GM13976 (cell line): ENCODE measurements around the gene SAMD8.
"Not testable (repeated sequence)": the region's sequence is repeated elsewhere in the genome, so short reads cannot be mapped to it uniquely, and the experiment has no call there.

Experiments used
- DNase-seq: peaks from one replicate; pipeline ENCODE4 v3.0.0; 2012; ENCODE audit warnings: low spot score
- in situ Hi-C: fragments of 300-500 bp; cut with MboI; formaldehyde crosslinking; loops from one replicate; pipeline ENCODE4 v1.12.0; 2022; ENCODE audit warnings: low sequenced_read_pairs, mixed read lengths, inconsistent platforms; ENCODE audit not compliant: unreplicated experiment
- TF ChIP-seq, protein P1 (sequence below): IDR thresholded peaks from 2 replicates; pipeline ENCODE4 v1.5.1; 2012; ENCODE audit warnings: borderline replicate concordance, mild to moderate bottlenecking; ENCODE audit not compliant: insufficient read depth; ENCODE audit errors: extremely low read depth, missing control alignments, control extremely low read depth

Gene SAMD8

DNA sequence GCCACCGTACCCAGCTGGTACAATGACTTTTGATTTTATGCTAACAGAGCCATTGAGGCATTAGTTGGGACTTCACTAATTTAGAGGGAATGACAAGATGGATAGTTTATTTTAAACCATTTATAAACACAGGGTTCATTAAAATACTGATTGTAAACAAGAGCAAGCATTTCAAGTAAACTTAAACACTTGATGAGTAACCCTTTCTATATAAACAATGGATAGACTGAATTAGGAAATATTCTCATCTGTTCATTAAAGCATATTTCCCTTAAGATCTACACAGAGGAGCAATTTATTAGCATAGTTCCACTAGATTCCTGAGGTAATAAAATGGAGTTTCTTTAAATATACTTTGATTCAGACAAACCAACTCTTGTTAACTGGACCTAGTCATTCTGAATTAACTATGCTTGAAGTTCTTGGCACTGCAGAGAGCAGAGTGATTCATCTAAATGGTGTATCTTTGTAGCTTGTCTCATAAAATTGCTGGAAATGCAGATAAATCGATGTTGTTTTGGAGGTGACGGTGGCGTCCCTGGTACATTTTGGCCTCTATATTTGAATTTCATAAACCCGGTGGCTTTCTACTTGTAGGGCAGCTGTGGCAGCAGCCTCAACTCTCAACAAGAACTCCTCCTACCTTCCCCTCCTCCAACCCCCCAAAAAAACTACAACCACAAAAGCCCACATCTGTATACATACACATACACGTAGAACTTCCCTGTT is 83.7 kb downstream of the SAMD8 start:
- TF ChIP-seq, protein P1, sequence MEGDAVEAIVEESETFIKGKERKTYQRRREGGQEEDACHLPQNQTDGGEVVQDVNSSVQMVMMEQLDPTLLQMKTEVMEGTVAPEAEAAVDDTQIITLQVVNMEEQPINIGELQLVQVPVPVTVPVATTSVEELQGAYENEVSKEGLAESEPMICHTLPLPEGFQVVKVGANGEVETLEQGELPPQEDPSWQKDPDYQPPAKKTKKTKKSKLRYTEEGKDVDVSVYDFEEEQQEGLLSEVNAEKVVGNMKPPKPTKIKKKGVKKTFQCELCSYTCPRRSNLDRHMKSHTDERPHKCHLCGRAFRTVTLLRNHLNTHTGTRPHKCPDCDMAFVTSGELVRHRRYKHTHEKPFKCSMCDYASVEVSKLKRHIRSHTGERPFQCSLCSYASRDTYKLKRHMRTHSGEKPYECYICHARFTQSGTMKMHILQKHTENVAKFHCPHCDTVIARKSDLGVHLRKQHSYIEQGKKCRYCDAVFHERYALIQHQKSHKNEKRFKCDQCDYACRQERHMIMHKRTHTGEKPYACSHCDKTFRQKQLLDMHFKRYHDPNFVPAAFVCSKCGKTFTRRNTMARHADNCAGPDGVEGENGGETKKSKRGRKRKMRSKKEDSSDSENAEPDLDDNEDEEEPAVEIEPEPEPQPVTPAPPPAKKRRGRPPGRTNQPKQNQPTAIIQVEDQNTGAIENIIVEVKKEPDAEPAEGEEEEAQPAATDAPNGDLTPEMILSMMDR = no peak
- DNase-seq = no peak
- in situ Hi-C loops = no loop called here

DNA sequence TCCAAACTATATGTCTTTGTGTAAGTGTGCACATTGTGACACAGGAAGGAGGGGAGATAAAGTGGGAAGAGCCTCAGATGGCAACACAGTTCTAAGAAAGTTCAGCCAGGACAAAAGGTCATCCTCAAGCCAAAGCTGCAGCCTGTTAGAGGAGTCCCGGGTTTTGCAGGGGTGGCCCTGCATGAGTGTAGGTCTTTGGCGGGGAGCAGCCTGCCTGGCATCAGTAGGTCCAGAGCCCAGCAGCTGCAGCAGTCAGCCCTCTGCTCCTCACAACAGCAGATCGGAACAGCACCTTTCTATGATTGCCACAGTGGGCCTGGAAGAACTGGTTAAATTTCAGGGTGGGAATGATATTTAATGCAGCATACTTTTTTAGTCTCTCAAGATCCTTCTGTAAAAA is 85.6 kb downstream of the SAMD8 start:
- in situ Hi-C loops = no loop called here

DNA sequence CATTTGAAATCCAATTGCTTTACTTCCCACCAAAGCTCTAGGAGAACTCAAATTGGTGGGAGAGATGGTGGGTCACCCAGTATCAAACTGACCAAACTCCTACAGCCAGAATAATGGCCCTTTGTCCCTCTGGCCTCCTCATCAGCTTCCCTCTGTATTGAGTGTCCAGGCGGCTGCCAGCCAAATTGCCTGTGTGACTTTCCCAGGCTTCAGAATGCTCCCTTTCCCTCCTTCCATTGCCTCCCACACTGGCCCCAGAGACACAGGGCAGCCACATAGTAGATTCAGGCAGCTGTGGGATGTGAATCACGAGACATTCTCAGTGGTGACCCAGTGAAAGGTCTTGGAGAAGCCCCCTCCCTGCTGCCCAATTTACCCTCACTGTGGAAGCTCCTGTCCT is 86.5 kb downstream of the SAMD8 start:
- no peak for DNase-seq
- in situ Hi-C loops = no loop called here
- TF ChIP-seq, protein P1 = no peak

More for the DNA sequence above, 85.6 kb downstream of the SAMD8 start:
- no peak for DNase-seq
- TF ChIP-seq, protein P1 = no peak

DNA sequence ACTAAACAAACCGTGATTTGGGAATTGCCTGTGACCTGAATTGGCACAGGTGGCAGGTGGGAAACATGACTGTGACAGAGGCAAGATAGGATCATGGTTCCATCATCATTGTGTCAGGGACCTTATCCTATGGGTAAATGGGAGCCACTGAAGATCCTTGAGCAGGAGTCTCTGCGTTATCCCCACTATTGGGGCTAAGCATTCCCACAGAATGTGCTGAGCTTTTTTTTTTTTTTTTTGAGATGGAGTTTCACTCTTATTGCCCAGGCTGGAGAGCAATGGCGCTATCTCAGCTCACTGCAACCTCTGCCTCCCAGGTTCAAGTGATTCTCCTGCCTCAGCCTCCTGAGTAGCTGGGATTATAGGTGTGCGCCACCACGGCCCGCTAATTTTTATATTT is 88.5 kb downstream of the SAMD8 start:
- in situ Hi-C loops, DNase-seq: not testable (repeated sequence)

DNA sequence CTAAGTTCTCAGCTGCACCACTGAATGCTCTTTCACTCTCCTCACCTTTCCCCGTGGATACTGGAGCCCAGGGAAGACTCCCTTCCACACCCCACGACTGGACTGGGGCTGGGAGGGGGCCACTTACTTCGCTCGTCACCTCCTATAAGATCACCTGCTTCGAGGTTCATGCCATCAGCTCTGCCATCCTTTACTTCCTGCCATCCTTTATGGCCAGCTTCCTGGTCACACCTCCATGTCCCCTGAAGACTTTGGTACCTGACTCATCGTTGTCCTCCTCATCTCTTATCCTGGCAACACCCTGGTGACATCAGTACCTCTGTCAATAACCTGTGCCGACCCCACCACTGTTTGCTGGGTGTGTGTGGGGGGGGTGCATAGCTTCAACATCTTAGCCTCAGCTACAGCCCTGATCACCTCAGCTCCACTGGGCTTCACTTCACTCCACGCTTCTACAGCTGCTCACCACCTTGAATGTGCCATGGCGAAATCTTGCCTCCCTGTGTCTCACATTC is 90.4 kb downstream of the SAMD8 start:
- in situ Hi-C loops = no loop called here
- no peak for DNase-seq
- TF ChIP-seq, protein P1 = no peak

DNA sequence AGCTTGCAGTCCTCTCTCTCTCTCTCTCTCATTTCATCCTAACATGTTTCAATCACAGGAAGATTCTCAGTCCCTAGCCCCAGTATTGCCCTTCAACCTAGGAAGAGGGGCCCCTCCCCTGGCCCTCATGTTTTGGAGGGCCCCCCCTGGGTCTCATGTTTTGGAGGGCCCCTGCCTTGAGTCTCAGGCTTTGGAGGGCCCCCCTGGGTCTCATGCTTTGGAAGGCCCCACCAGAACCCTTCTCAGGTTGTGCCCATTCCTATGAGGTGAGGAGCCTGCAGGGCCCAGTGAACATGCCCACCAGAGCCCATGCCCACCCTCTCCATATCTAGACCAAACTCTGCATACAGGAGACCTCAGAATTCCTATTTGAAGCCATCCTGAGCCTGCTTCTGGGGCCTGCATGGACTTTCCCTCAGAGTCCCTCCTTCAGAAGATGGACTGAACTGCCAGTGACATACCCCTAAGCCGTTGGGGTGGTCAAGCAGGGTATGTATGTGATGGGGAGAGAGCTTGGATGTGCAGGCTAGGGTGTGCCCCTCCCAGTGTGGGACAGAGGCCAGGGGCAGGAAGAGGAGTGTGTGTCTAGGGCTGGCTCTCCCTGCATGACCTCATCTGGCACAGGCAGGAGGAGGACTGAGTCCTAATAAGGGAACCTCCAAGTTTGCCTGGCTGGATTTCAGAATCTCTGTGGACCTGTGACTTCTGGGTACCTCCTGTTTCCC is 91.0 kb downstream of the SAMD8 start:
- TF ChIP-seq, protein P1 = no peak
- in situ Hi-C loops = no loop called here
- DNase-seq = no peak

DNA sequence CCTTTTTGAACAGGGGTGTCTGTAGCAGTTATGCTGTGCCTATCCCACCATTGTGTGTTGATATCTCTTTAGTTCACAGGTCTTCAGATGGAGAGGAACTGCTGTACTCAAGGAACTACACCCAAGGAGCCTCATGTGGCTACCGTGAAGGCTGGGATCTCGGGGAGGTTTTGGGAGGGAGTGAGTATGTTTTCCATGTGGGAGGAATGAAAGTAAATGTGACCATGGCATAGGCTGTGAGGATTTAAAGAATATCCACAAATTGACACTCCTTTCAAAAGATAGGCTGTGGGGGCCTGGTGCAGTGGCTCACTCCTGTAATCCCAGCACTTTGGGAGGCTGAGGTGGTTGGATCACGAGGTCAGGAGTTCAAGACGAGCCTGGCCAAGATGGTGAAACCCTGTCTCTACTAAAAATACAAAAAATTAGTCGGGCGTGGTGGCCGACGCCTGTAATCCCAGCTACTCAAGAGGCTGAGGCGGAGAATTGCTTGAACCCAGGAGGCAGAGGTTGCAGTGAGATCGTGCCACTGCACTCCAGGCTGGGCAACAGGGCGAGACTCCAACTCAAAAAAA is 91.7 kb downstream of the SAMD8 start:
- in situ Hi-C loops, DNase-seq: not testable (repeated sequence)

DNA sequence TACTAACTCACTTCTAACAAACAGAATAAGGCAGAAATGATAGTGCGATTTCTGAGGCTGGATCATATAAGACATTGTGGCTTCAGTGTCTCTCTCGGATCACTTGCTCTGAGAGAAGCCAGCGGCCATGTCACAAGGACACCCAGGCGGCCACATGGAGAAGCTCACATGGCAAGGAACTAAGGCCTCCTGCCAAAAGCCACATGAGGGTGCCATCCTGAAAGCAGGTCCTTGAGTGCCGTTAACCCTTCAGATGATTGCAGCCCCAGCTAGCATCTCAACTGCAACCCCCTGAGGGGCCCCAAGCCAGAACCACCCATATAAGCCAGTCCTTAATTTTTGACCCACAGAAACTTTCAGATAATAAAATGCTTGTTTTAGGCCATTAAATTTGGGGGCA is 92.3 kb downstream of the SAMD8 start:
- DNase-seq = no peak
- TF ChIP-seq, protein P1 = no peak
- in situ Hi-C loops = no loop called here
